GM20000 (cell line): ENCODE data around the gene ADAMTS2.

Experiments
- DNase-seq: peaks from one replicate; pipeline ENCODE4 v3.0.0; 2012; ENCODE audit warnings: low spot score
- CTCF ChIP-seq: IDR thresholded peaks from 2 replicates; pipeline ENCODE4 v1.5.1; 2012; ENCODE audit warnings: mild to moderate bottlenecking, control low read depth; ENCODE audit errors: extremely low read depth, missing control alignments

Gene ADAMTS2

GRCh38 chr5:179371121-179371510 is 25.9 kb upstream of the ADAMTS2 start:
- no peak for TF ChIP-seq CTCF
- DNase-seq = no peak

DNA sequence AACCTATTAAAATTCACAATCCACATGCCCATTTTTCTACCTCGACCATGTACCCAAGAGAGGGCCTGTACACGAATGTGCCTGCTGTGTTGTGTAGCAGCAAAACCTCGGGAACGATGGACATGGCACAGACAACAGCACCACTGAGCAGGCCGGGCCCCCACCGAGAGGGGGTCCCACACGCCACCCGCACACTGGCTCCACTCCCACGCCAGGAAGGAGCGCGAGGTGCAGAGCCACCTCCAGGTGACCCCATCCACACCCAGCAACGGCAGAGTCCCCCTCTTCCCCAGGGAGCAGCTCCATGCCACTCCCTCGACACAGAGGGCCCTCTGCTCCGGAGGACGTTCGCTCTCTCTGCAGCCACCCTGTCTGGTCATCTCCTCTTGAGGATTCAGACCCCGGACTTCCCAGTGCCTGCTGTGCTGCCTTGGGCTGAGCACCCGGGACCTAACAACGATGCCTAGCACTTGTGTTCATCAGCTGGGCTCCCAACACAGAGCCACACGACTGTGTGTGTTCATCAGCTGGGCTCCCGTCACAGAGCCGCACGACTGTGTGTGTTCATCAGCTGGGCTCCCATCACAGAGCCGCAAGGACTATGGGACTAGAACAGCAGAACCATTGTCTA is 25.3 kb upstream of the ADAMTS2 start:
- no peak for DNase-seq
- TF ChIP-seq CTCF = no peak

DNA sequence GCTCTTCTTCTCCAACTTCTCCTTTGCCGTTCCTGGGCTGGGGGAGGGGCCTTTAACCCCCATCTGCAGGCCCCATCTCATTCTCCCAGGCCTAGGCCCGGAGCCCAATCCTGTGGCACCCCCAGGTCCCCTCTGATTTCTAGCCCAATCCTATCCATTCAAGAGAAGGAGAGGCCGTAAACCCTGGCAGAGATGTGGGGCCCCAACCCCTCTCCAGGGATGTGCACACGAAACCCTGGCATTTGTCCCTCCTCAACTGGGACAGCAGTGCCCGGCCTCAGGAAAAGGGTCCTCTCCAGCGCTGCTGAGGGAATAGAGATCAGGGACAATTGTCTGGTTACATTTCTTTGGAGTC is 24.2 kb upstream of the ADAMTS2 start:
- no peak for DNase-seq
- no peak for TF ChIP-seq CTCF

GRCh38 chr5:179368806-179369529 is 23.7 kb upstream of the ADAMTS2 start:
- no peak for TF ChIP-seq CTCF
- no peak for DNase-seq

- DNase-seq = no peak
- no peak for TF ChIP-seq CTCF
Measured at GRCh38 chr5:179368126-179368805, 23.0 kb upstream of the ADAMTS2 start.

DNA sequence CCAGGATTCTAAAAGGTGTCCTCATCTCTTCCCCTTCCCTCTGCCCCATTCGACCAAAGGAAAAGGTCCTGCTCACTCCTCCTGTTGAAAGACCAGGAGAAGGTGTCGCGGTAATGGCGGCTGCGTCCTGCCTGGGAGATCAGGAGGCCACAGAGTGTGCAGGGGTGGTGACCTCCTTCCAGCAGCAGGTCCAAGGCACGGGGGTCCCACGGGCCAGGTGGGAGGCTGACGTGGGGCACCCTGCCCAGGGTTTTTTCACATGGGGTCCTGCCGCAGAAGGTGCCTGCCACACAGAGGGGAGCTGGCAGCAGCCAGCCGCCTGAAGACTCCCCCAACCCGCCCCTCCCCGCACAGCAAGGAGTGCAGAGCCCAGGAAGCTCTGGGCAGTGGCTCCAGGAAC is 22.2 kb upstream of the ADAMTS2 start:
- DNase-seq = no peak

More for the DNA sequence above, 22.2 kb upstream of the ADAMTS2 start:
- no peak for TF ChIP-seq CTCF
